Neural progenitor cell (in vitro differentiated cells): Measurements from ENCODE around the gene PP2D1. TPM values are rescaled to one million over a fixed set of nuclear protein-coding genes. Genes with fewer than 3 reads are reported as not detected.

ENCODE experiments used
- DNase-seq: peaks from one replicate; pipeline ENCODE4 v3.0.0-alpha.2; 2016; ENCODE audit warnings: low spot score
- H2AFZ ChIP-seq: fragments of 200-600 bp; sonication (generic); replicated peaks from 2 replicates; pipeline ENCODE4 v1.6.1; 2016; ENCODE audit warnings: antibody characterized with exemption
- H3F3A ChIP-seq: fragments of 200-600 bp; sonication (generic); 2 replicates; pipeline ENCODE4 v1.6.1; 2016; ENCODE audit warnings: antibody characterized with exemption, low read depth
- H3K27ac ChIP-seq: fragments of 200-600 bp; sonication (generic); 2 replicates; pipeline ENCODE4 v1.5.1; 2016; ENCODE audit warnings: mild to moderate bottlenecking
- H3K27me3 ChIP-seq: fragments of 200-600 bp; sonication (generic); 2 replicates; pipeline ENCODE4 v1.6.1; 2016; ENCODE audit warnings: mild to moderate bottlenecking, moderate library complexity
- H3K36me3 ChIP-seq: fragments of 200-600 bp; sonication (generic); 2 replicates; pipeline ENCODE4 v1.5.1; 2016
- H3K4me1 ChIP-seq: fragments of 200-600 bp; sonication (generic); 2 replicates; pipeline ENCODE4 v1.6.1; 2016; ENCODE audit warnings: mixed run types
- H3K4me2 ChIP-seq: fragments of 200-600 bp; sonication (generic); 2 replicates; pipeline ENCODE4 v1.6.1; 2016
- H3K4me3 ChIP-seq: fragments of 200-600 bp; sonication (generic); 2 replicates; pipeline ENCODE4 v1.5.1; 2016
- H3K79me2 ChIP-seq: fragments of 200-600 bp; sonication (generic); 2 replicates; pipeline ENCODE4 v1.6.1; 2016; ENCODE audit warnings: low read depth
- H3K9ac ChIP-seq: fragments of 200-600 bp; sonication (generic); 2 replicates; pipeline ENCODE4 v1.6.1; 2016
- H3K9me3 ChIP-seq: fragments of 200-600 bp; sonication (generic); 2 replicates; pipeline ENCODE4 v1.5.1; 2016; ENCODE audit warnings: low read depth
- H4K20me1 ChIP-seq: fragments of 200-600 bp; sonication (generic); 2 replicates; pipeline ENCODE4 v1.6.1; 2016; ENCODE audit warnings: low read depth
- H3K27ac Mint-ChIP-seq: 3 replicates; pipeline ENCODE4 v1.8.0; 2021; ENCODE audit warnings: mixed read lengths
- H3K27me3 Mint-ChIP-seq: 2 replicates; pipeline ENCODE4 v1.8.0; 2022; ENCODE audit warnings: low read depth, mild to moderate bottlenecking, inconsistent platforms, moderate library complexity, mixed read lengths; ENCODE audit not compliant: insufficient read depth
- H3K36me3 Mint-ChIP-seq: 3 replicates; pipeline ENCODE4 v1.8.0; 2021; ENCODE audit warnings: mixed read lengths
- H3K4me1 Mint-ChIP-seq: 3 replicates; pipeline ENCODE4 v1.8.0; 2021; ENCODE audit warnings: mixed read lengths
- H3K4me3 Mint-ChIP-seq: 3 replicates; pipeline ENCODE4 v1.8.0; 2021; ENCODE audit warnings: mild to moderate bottlenecking, moderate library complexity, mixed read lengths
- H3K9me3 Mint-ChIP-seq: 3 replicates; pipeline ENCODE4 v1.8.0; 2020; ENCODE audit warnings: mixed read lengths
- EZH2 ChIP-seq: fragments of 200-600 bp; sonication (generic); IDR thresholded peaks from 2 replicates; pipeline ENCODE4 v1.6.1; 2017; ENCODE audit warnings: antibody characterized with exemption, mild to moderate bottlenecking, moderate library complexity
- EZH2phosphoT487 ChIP-seq: fragments of 200-600 bp; sonication (generic); IDR thresholded peaks from 2 replicates; pipeline ENCODE4 v1.6.1; 2017; ENCODE audit warnings: antibody characterized with exemption
- total RNA-seq: library from RNA; depleted of rRNA; stranded (reverse); fragments of >200 nt; gene quantifications from 2 replicates; pipeline ENCODE4 v1.2.3, GENCODE V29; 2015; ENCODE audit warnings: low replicate concordance
- TF ChIP-seq, protein P1 (sequence below): fragments of 200-600 bp; sonication (generic); IDR thresholded peaks from 2 replicates; pipeline ENCODE4 v1.5.1; 2017; ENCODE audit warnings: antibody characterized with exemption, mild to moderate bottlenecking

PP2D1 gene
- total RNA-seq, 1 donor from 2014 or later = not detected

DNA sequence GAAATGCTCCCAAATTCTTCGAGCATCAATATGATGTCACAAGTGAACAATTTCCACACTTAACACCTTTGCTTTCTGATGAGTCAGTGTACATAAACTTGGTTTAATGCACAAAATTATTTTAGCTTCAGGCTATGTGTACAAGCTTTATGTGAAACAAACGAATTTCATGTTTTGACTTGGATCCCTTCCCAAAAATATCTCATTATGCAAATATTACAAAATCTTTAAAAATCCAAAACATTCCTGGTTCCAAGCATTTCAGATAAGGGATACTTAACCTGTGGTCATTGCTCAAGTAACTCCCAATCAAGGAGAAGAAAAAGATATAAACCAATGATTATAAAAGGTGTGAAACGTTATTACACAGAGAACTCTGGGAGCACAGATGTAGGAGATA is 40.0 kb downstream of the PP2D1 start:
- Histone ChIP-seq H2AFZ (no peak overlapping the region), H3K36me3 (peaks cover 14% of the 10 kb centered on the region), H3K79me2 (peaks cover 72% of the 10 kb centered on the region), H3K27ac (no peak overlapping the region), H3F3A (peaks cover 3% of the 10 kb centered on the region), H3K27me3 (no peaks in the 10 kb centered on the region), H4K20me1 (peaks cover 26% of the 10 kb centered on the region), H3K4me2 (no peak overlapping the region), H3K9me3 (no peaks in the 10 kb centered on the region), H3K9ac (no peak overlapping the region), H3K4me3 (no peak overlapping the region), H3K4me1 (no peaks in the 10 kb centered on the region)
- TF ChIP-seq EZH2phosphoT487 (no peak), EZH2 (no peak)
- TF ChIP-seq, protein P1, sequence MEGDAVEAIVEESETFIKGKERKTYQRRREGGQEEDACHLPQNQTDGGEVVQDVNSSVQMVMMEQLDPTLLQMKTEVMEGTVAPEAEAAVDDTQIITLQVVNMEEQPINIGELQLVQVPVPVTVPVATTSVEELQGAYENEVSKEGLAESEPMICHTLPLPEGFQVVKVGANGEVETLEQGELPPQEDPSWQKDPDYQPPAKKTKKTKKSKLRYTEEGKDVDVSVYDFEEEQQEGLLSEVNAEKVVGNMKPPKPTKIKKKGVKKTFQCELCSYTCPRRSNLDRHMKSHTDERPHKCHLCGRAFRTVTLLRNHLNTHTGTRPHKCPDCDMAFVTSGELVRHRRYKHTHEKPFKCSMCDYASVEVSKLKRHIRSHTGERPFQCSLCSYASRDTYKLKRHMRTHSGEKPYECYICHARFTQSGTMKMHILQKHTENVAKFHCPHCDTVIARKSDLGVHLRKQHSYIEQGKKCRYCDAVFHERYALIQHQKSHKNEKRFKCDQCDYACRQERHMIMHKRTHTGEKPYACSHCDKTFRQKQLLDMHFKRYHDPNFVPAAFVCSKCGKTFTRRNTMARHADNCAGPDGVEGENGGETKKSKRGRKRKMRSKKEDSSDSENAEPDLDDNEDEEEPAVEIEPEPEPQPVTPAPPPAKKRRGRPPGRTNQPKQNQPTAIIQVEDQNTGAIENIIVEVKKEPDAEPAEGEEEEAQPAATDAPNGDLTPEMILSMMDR = no peak
- Mint-ChIP-seq H3K4me1 (no peaks in the 10 kb centered on the region), H3K36me3 (peaks cover 24% of the 10 kb centered on the region), H3K27me3 (no peaks in the 10 kb centered on the region), H3K4me3 (no peak overlapping the region), H3K9me3 (no peaks in the 10 kb centered on the region), H3K27ac (no peak overlapping the region)
- DNase-seq = no peak

GRCh38 chr3:19970327-19970726 is 41.7 kb downstream of the PP2D1 start:
- H3K9me3 Mint-ChIP-seq = no peaks in the 10 kb centered on the region
- TF ChIP-seq EZH2phosphoT487 (no peak), EZH2 (no peak)
- TF ChIP-seq, protein P1 = no peak
- Histone ChIP-seq H3K79me2 (peaks cover 85% of the 10 kb centered on the region), H3K4me2 (no peak overlapping the region), H3K9me3 (no peaks in the 10 kb centered on the region), H4K20me1 (peaks cover 43% of the 10 kb centered on the region), H3K27me3 (no peaks in the 10 kb centered on the region), H3K36me3 (peaks cover 5% of the 10 kb centered on the region), H3K4me1 (no peaks in the 10 kb centered on the region), H2AFZ (no peak overlapping the region), H3K4me3 (no peak overlapping the region), H3K27ac (no peak overlapping the region), H3F3A (peaks cover 3% of the 10 kb centered on the region), H3K9ac (no peak overlapping the region)
- DNase-seq = no peak
- peaks cover 2% of the 10 kb centered on the region for H3K27me3 Mint-ChIP-seq
- no peak overlapping the region for H3K27ac Mint-ChIP-seq
- no peaks in the 10 kb centered on the region for H3K4me1 Mint-ChIP-seq
- H3K4me3 Mint-ChIP-seq = no peak overlapping the region
- H3K36me3 Mint-ChIP-seq = peaks cover 21% of the 10 kb centered on the region

GRCh38 chr3:19967812-19968211 is 44.3 kb downstream of the PP2D1 start:
- Histone ChIP-seq H3K4me2 (no peak overlapping the region), H3K79me2 (peaks cover 100% of the 10 kb centered on the region), H3K36me3 (no peaks in the 10 kb centered on the region), H3K4me3 (no peak overlapping the region), H3K27me3 (no peaks in the 10 kb centered on the region), H3F3A (peaks cover 3% of the 10 kb centered on the region), H3K27ac (no peak overlapping the region), H3K4me1 (no peaks in the 10 kb centered on the region), H3K9ac (no peak overlapping the region), H2AFZ (no peak overlapping the region), H3K9me3 (no peaks in the 10 kb centered on the region), H4K20me1 (peaks cover 65% of the 10 kb centered on the region)
- H3K4me1 Mint-ChIP-seq = no peaks in the 10 kb centered on the region
- no peak for TF ChIP-seq EZH2
- TF ChIP-seq, protein P1 = no peak
- TF ChIP-seq EZH2phosphoT487 = no peak
- peaks cover 16% of the 10 kb centered on the region for H3K36me3 Mint-ChIP-seq
- DNase-seq = no peak
- no peak overlapping the region for H3K4me3 Mint-ChIP-seq
- H3K27ac Mint-ChIP-seq = no peak overlapping the region
- H3K9me3 Mint-ChIP-seq = no peaks in the 10 kb centered on the region
- peaks cover 2% of the 10 kb centered on the region for H3K27me3 Mint-ChIP-seq
